ENCODE results near the gene ANKRD24.
"Not testable (repeated sequence)": the region's sequence is repeated elsewhere in the genome, so short reads cannot be mapped to it uniquely, and the experiment has no call there.

The ANKRD24 gene

DNA sequence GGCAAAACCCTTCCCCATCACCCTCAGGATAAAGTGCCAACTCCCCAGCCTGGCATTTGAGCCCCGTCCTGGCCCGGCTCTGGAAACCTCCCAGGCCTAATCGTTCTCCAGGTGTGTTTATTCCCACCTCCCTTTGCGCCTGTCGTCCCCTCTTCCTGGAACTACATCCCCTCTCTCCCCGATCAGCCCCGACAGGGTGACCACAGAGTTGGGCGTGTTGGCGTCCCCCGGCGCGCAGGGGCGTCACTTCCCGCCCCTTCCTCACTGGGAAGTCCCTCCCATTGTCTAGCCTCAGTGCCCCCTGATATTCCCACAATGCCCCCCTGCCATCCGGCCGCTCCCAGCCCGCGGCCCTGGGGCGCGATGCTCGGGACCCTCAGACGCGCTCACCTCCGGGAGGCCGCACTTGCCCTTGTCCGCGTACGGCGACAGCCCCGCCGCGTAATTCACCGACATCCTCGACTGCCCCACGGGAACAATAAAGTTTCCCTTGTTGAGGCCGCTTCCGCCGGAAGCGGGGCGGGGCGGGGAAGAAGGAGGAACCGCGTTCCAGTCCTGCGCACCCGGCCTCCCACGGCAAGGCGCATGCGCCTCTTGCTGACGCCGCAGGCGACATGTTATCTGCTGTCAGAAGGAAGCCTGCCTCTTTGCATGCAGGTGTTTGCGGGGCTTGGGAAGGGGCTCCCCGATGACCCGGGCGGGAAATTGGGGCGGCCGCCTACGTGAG, at the start of gene ANKRD24, which contains the start of gene SIRT6:
Gene ANKRD24 (plus strand): TSS at position 606 of the 727 bp plus-strand sequence. CDS start 3,737 bp downstream, outside the sequence.
Gene SIRT6 (minus strand): TSS at position 480 of the 727 bp plus-strand sequence. CDS start 24 bp downstream, at position 456.
- no peak within 1 kb of the TSS for H3K27ac ChIP-seq (ENCODE audit: low read length)
- no peaks in the 10 kb centered on the region for H3K36me3 ChIP-seq (ENCODE audit: insufficient read depth, low read depth, low read length)
- H3K4me3 ChIP-seq (ENCODE audit: low read length) = peak within 1 kb of the TSS; percentile 86
- H3K4me1 ChIP-seq (ENCODE audit: insufficient read depth, low read length) = no peaks in the 10 kb centered on the region
- peak within 1 kb of the TSS; percentile 88; the same call in 1 of the 2 replicates for H3K9ac ChIP-seq (ENCODE audit: low read depth, low read length)
- no peaks in the 10 kb centered on the region for H3K9me3 ChIP-seq (ENCODE audit: insufficient read depth, low read depth, low read length)
- no peaks in the 10 kb centered on the region for H3K27me3 ChIP-seq (ENCODE audit: insufficient read depth, low read length)

DNA sequence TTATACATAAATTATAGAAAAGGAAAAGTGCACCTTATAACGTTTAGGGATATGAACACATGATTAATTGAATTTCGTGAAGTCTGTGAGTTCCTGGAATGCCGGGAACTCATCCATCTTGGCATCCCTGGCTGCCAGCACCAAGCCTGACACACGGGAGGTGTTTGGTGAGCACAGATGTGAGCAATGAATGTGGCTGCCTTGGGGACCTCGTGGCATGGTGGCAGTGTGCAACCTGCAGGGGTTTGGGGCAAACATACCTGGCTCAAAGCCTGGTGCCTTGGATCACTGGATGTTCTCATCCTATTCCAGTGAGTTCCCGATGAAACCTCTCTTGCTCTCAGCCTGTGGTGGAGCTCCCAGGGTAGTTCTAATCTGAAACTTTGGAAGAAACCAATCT, 48.1 kb upstream of the ANKRD24 start:
- no peak overlapping the region for H3K9ac ChIP-seq (ENCODE audit: low read depth, low read length)
- peaks cover 4% of the 10 kb centered on the region; the same call in 1 of the 2 replicates for H3K27me3 ChIP-seq (ENCODE audit: insufficient read depth, low read length)
- H3K4me3 ChIP-seq (ENCODE audit: low read length) = no peak overlapping the region

DNA sequence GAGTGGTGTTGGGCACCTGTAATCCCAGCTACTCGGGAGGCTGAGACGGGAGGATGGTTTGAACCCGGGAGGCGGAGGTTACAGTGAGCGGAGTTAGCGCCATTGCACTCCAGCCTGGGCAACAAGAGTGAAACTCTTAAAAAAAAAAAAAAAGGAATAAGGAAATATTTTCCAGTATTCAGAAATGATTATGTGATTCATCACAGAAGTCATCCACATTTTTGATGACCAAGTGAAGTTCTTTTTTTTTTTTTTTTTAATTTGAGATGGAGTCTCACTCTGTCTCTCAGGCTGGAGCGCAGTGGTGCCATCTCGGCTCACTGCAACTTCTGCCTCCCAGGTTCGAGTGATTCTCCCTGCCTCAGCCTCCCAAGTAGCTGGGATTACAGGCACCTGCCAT, 47.1 kb upstream of the ANKRD24 start:
- not testable (repeated sequence) for H3K27ac ChIP-seq (ENCODE audit: low read length); H3K4me1 ChIP-seq (ENCODE audit: insufficient read depth, low read length); H3K36me3 ChIP-seq (ENCODE audit: insufficient read depth, low read depth, low read length); H3K9ac ChIP-seq (ENCODE audit: low read depth, low read length); H3K9me3 ChIP-seq (ENCODE audit: insufficient read depth, low read depth, low read length); H3K4me3 ChIP-seq (ENCODE audit: low read length); H3K27me3 ChIP-seq (ENCODE audit: insufficient read depth, low read length)

More for the DNA sequence above, 48.1 kb upstream of the ANKRD24 start:
- Histone ChIP-seq H3K36me3 (ENCODE audit: insufficient read depth, low read depth, low read length) (no peaks in the 10 kb centered on the region), H3K27ac (ENCODE audit: low read length) (no peak overlapping the region), H3K9me3 (ENCODE audit: insufficient read depth, low read depth, low read length) (no peaks in the 10 kb centered on the region), H3K4me1 (ENCODE audit: insufficient read depth, low read length) (no peaks in the 10 kb centered on the region)

DNA sequence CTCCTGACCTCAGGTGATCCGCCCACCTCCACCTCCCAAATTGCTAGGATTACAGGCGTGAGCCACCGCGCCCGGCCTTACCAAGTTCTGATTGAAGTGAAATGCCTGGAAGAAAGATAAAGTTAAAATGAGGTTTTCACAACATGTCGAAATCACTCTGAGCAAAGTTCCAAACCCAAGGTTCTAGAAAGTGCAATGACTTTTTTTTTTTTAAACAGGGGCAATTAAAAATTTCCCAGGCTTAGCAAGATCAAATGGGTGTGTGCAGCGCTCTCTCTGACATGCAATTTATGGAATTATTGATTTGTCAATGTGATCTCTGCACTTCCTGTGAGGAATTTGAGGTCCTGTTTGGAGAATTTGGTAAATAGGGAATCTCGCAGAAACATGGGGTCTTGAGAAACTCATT, 45.8 kb upstream of the ANKRD24 start:
- H3K4me3 ChIP-seq (ENCODE audit: low read length) = no peak overlapping the region
- H3K27ac ChIP-seq (ENCODE audit: low read length) = no peak overlapping the region
- H3K27me3 ChIP-seq (ENCODE audit: insufficient read depth, low read length) = peaks cover 4% of the 10 kb centered on the region; the same call in 1 of the 2 replicates
- H3K9me3 ChIP-seq (ENCODE audit: insufficient read depth, low read depth, low read length) = no peaks in the 10 kb centered on the region
- H3K36me3 ChIP-seq (ENCODE audit: insufficient read depth, low read depth, low read length) = no peaks in the 10 kb centered on the region
- no peaks in the 10 kb centered on the region for H3K4me1 ChIP-seq (ENCODE audit: insufficient read depth, low read length)
- no peak overlapping the region for H3K9ac ChIP-seq (ENCODE audit: low read depth, low read length)

DNA sequence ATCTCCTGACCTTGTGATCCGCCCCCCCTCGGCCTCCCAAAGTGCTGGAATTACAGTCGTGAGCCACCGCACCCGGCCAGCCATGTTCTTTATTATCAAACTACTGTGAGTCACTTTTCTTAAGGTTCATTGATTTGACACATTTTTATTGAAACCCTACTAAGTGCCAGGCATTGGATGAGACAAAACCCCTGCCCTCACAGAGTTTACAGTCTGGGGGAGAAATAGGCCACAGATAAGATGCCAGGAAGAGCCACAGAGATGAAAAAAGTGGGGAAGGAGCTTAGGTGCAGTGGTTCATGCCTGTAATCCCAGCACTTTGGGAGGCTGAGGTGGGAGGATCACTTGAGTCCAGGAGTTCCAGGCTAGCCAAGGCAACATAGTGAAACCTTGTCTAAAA, 44.0 kb upstream of the ANKRD24 start:
- H3K27me3 ChIP-seq (ENCODE audit: insufficient read depth, low read length) = peaks cover 4% of the 10 kb centered on the region; the same call in 1 of the 2 replicates
- no peaks in the 10 kb centered on the region for H3K4me1 ChIP-seq (ENCODE audit: insufficient read depth, low read length)
- H3K9ac ChIP-seq (ENCODE audit: low read depth, low read length) = no peak overlapping the region
- no peaks in the 10 kb centered on the region for H3K36me3 ChIP-seq (ENCODE audit: insufficient read depth, low read depth, low read length)
- no peak overlapping the region for H3K4me3 ChIP-seq (ENCODE audit: low read length)
- H3K27ac ChIP-seq (ENCODE audit: low read length) = no peak overlapping the region
- no peaks in the 10 kb centered on the region for H3K9me3 ChIP-seq (ENCODE audit: insufficient read depth, low read depth, low read length)

DNA sequence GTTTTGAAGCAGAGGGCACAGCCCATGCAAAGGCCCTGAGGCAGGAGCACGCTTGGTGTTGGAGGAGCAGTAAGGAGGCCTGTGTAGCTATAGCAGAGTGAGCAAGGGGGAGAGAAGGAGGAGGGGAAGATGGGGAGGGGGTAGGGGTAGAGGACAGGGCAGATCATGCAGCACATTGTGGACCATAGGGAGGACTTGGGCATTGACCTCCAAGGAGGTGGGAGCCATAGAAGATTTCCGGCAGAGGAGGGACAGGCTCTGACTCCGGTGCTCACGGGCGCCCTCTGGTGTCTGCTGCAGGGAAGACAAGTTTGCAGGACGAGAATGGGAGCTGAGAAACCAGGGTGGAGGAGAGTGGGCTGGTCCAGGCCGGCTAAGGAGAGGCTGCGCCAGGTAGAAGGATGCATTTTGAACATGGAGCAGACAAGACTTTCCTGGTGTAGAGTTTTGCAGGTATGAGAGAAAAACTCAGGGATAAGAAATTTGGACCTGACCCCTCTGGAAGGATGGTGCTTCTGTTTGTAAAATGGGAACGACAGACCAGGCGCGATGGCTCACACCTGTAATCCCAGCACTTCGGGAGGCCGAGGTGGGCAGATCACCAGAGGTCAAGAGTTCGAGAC, 42.8 kb upstream of the ANKRD24 start:
- no peak overlapping the region for H3K4me3 ChIP-seq (ENCODE audit: low read length)
- H3K27me3 ChIP-seq (ENCODE audit: insufficient read depth, low read length) = no peaks in the 10 kb centered on the region
- no peaks in the 10 kb centered on the region for H3K4me1 ChIP-seq (ENCODE audit: insufficient read depth, low read length)
- H3K27ac ChIP-seq (ENCODE audit: low read length) = no peak overlapping the region
- H3K36me3 ChIP-seq (ENCODE audit: insufficient read depth, low read depth, low read length) = no peaks in the 10 kb centered on the region
- no peak overlapping the region for H3K9ac ChIP-seq (ENCODE audit: low read depth, low read length)
- H3K9me3 ChIP-seq (ENCODE audit: insufficient read depth, low read depth, low read length) = no peaks in the 10 kb centered on the region

DNA sequence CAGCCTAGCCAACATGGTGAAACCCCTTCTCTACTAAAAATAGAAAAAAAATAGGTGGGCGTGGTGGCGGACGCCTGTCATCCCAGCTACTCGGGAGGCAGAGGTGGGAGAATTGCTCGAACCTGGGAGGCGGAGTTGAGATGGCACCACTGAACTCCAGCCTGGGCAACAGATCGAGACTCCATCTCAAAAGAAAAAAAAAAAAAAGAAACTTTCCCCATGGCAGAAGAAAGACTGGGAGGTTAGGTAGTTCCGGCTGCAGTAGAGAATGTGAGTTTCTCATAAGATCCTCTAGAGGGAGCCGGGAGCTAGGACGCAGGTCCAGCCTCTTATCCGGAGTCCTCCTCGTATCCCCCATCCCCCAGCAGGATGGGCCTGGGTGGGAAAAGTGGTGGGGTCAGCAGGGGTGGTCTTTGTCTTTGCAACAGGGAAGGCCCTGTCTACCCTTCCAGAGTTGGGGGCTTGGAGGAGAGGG, 42.2 kb upstream of the ANKRD24 start:
- Histone ChIP-seq H3K4me3 (ENCODE audit: low read length) (no peak overlapping the region), H3K9ac (ENCODE audit: low read depth, low read length) (no peak overlapping the region), H3K27me3 (ENCODE audit: insufficient read depth, low read length) (no peaks in the 10 kb centered on the region), H3K36me3 (ENCODE audit: insufficient read depth, low read depth, low read length) (no peaks in the 10 kb centered on the region), H3K9me3 (ENCODE audit: insufficient read depth, low read depth, low read length) (no peaks in the 10 kb centered on the region), H3K4me1 (ENCODE audit: insufficient read depth, low read length) (no peaks in the 10 kb centered on the region), H3K27ac (ENCODE audit: low read length) (no peak overlapping the region)

DNA sequence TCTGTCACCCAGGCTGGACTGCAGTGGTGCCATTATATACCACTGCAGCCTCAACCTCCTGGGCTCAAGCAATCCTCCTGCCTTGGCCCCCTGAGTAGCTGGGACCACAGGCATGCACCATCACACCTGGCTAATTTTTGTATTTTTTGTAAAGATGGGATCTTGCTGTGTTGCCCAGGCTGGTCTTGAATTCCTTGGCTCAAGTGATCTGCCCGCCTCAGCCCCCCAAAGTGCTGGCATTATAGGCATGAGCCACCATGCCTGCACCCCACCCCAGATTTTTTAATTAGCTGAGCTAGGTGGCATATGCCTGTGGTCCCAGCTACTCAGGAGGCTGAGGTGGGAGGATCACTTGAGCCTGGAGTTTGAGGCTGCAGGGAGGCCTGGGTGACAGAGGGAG, 39.6 kb upstream of the ANKRD24 start:
- not testable (repeated sequence) for H3K36me3 ChIP-seq (ENCODE audit: insufficient read depth, low read depth, low read length); H3K27me3 ChIP-seq (ENCODE audit: insufficient read depth, low read length); H3K9ac ChIP-seq (ENCODE audit: low read depth, low read length); H3K4me1 ChIP-seq (ENCODE audit: insufficient read depth, low read length); H3K4me3 ChIP-seq (ENCODE audit: low read length); H3K9me3 ChIP-seq (ENCODE audit: insufficient read depth, low read depth, low read length); H3K27ac ChIP-seq (ENCODE audit: low read length)

DNA sequence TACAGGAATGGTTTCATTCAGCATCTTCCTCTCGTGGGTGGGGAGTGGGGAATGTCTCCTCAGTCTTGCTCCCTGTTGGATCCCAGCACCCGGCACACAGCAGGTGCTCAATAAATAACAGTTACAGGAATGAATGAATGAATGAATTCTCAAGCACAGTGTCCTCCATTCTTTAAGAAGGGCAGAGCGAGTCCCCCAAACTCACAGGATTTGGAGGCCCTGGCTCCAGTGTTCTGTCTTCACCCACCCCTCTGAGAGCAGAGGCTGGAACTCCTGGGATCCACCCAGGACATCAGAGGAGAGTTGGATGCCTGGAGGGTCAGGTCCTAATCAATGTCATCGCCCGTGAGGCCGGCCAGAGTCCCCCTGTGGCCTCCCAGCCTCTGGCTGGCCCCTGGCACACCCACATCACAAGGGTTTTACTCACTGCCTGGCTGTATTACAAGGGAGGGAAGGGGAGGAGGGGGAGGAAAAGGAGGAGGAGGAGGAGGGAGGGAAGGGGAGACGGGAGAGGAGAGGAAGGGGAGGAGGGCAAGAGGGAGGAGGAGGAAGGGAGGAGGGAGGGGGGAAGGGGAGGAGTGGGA, 37.7 kb upstream of the ANKRD24 start:
- no peak overlapping the region for H3K27ac ChIP-seq (ENCODE audit: low read length)
- no peaks in the 10 kb centered on the region for H3K9me3 ChIP-seq (ENCODE audit: insufficient read depth, low read depth, low read length)
- H3K4me1 ChIP-seq (ENCODE audit: insufficient read depth, low read length) = no peaks in the 10 kb centered on the region
- no peak overlapping the region for H3K9ac ChIP-seq (ENCODE audit: low read depth, low read length)
- H3K36me3 ChIP-seq (ENCODE audit: insufficient read depth, low read depth, low read length) = no peaks in the 10 kb centered on the region
- H3K4me3 ChIP-seq (ENCODE audit: low read length) = no peak overlapping the region
- peaks cover 5% of the 10 kb centered on the region for H3K27me3 ChIP-seq (ENCODE audit: insufficient read depth, low read length)

DNA sequence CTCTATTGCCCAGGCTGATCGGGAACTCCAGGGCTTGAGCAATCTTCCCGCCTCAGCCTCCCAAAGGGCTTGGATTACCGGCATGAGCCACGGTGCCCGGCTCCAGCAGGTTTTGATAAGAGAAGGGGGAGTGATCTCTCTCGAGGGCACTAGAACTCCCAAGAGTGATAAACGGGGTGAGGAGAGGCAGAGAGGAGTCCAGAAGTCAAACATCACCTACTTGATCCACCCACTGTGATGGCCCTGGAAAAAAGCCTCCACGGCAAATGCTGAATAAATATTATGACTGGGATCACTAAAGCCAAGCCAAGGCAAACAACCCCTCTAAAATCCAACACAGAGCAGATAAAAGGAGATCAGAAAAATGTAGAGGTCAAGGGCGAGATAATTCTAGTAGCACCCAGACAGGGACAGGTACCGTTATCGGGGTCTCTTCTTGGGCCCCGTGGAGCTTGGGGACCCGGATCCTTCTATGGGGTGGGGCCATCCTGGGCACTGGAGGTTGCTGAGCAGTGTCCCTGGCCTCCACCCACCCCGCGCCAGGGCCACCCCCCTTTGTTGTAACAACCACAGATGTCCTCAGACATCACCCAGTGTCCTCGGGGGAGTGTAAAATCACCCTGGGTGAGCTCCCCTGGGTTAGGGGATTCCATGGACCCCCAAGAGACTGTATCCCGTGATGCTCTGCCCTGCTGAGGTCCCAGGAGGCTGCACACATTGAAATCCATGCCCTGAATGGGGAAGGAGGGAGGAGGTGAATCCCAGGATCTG, 32.8 kb upstream of the ANKRD24 start:
- H3K4me3 ChIP-seq (ENCODE audit: low read length) = no peak overlapping the region
- no peaks in the 10 kb centered on the region for H3K4me1 ChIP-seq (ENCODE audit: insufficient read depth, low read length)
- no peaks in the 10 kb centered on the region for H3K9me3 ChIP-seq (ENCODE audit: insufficient read depth, low read depth, low read length)
- no peak overlapping the region for H3K9ac ChIP-seq (ENCODE audit: low read depth, low read length)
- H3K27me3 ChIP-seq (ENCODE audit: insufficient read depth, low read length) = peaks cover 5% of the 10 kb centered on the region
- H3K27ac ChIP-seq (ENCODE audit: low read length) = no peak overlapping the region
- H3K36me3 ChIP-seq (ENCODE audit: insufficient read depth, low read depth, low read length) = no peaks in the 10 kb centered on the region

DNA sequence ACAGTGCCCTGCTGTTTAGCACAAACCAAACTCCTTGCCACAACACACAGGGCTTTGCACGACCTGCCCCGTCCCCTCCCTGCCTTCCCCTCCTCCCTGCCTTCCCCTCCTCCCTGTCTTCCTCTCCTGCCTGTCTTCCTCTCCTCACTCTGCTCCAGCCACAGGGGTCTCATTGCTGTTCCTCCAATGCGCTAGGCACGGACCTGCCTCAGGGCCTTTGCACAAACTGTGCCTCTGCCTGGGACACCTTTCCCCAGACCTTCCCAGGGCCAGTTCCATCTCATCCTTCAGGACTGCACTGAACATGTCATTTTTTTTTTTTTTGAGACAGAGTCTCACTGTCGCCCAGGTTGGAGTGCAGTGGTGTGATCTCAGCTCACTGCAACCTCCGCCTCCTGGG, 30.9 kb upstream of the ANKRD24 start:
- Histone ChIP-seq H3K27ac (ENCODE audit: low read length) (no peak overlapping the region), H3K9ac (ENCODE audit: low read depth, low read length) (no peak overlapping the region), H3K27me3 (ENCODE audit: insufficient read depth, low read length) (no peaks in the 10 kb centered on the region), H3K4me1 (ENCODE audit: insufficient read depth, low read length) (no peaks in the 10 kb centered on the region), H3K9me3 (ENCODE audit: insufficient read depth, low read depth, low read length) (no peaks in the 10 kb centered on the region), H3K4me3 (ENCODE audit: low read length) (no peak overlapping the region), H3K36me3 (ENCODE audit: insufficient read depth, low read depth, low read length) (no peaks in the 10 kb centered on the region)

All from iPS-20b (cell line).